T-helper 1 cell treated with Interleukin-12 subunit alpha and Interleukin-12 subunit beta and Interleukin-4 antibody, amounts not matched to agents 30 μg/mL and 1 μg/mL, for 36 hours (primary cell): ENCODE results near the gene CUX1.
"Not testable (repeated sequence)": the region's sequence is repeated elsewhere in the genome, so short reads cannot be mapped to it uniquely, and the experiment has no call there.

ENCODE experiments used
- H3K27ac Mint-ChIP-seq: one replicate; pipeline ENCODE4 v1.8.0; 2021; ENCODE audit warnings: mild to moderate bottlenecking, mixed read lengths
- H3K27me3 Mint-ChIP-seq: one replicate; pipeline ENCODE4 v1.8.0; 2021; ENCODE audit warnings: low read depth, mixed read lengths
- H3K36me3 Mint-ChIP-seq: one replicate; pipeline ENCODE4 v1.8.0; 2021; ENCODE audit warnings: low read depth, mixed read lengths
- H3K4me1 Mint-ChIP-seq: one replicate; pipeline ENCODE4 v1.8.0; 2021; ENCODE audit warnings: low read depth, mixed read lengths
- H3K4me3 Mint-ChIP-seq: one replicate; pipeline ENCODE4 v1.8.0; 2021; ENCODE audit warnings: mild to moderate bottlenecking, moderate library complexity, mixed read lengths
- H3K9me3 Mint-ChIP-seq: one replicate; pipeline ENCODE4 v1.8.0; 2021; ENCODE audit warnings: mixed read lengths

The CUX1 gene

GRCh38 chr7:101875283-101875846 lies 57.9 kb downstream of the CUX1 start:
- no peaks in the 10 kb centered on the region for H3K4me1 Mint-ChIP-seq
- H3K4me3 Mint-ChIP-seq: no peak overlapping the region
- no peaks in the 10 kb centered on the region for H3K27me3 Mint-ChIP-seq
- H3K36me3 Mint-ChIP-seq: no peaks in the 10 kb centered on the region
- no peak overlapping the region for H3K27ac Mint-ChIP-seq
- no peaks in the 10 kb centered on the region for H3K9me3 Mint-ChIP-seq

DNA sequence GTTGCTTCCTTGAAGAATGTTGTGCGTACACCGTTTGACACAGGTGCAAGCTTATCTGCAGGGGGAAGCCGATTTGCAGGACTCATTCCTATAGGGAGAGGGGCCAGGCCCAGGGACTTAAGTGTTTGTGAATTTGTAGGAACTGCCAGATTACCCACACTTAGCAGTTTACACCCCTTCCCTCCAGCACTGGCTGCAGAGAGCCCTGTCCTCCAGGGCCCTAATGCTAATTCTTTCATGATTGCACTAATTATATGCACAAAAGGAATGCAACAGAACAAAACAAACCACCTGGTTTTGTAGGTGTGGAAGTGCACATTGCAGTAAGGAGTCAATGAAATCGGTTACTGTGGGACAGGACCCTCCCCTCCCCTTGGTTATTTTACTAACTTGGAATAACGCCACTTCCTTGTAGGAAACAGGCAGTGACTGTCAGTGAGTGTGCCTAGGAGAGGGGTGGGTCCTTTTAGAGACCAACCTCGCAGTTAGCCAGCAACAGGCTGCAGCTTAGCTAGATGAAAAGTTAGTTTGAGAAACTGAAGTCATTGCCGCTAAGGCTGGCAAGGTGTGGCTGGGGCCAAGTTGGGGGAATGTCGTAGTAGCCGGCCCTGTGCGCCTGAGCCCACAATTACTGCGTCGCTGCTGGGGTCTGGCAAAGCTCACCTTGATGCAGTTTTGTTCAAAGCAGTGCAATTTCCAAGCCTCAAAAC lies 60.6 kb downstream of the CUX1 start:
- Mint-ChIP-seq H3K27ac (no peak overlapping the region), H3K9me3 (no peaks in the 10 kb centered on the region)

DNA sequence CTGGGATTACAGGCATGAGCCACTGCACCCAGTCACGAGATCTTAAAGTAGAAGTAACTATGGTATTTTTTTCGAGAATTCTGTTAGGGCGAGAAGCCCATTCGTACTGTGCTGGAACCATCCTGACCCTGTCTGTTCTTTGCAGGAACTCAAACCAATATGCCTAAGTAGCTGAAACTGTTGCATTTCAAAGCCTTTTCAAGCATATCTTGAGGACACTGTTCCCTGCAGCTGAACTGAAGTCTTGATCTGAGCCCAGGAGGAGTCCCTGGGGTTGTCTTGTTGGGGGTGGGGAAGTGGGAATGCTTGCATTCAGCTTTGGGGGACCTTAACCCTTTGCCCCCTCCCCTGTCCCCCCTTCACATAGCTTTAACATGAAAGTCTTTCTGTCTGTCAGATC lies 61.5 kb downstream of the CUX1 start:
- Mint-ChIP-seq H3K4me1 (no peaks in the 10 kb centered on the region), H3K27ac (no peak overlapping the region), H3K36me3 (no peaks in the 10 kb centered on the region), H3K27me3 (no peaks in the 10 kb centered on the region), H3K4me3 (no peak overlapping the region), H3K9me3 (no peaks in the 10 kb centered on the region)

More for the DNA sequence above, 60.6 kb downstream of the CUX1 start:
- H3K36me3 Mint-ChIP-seq: no peaks in the 10 kb centered on the region
- H3K4me3 Mint-ChIP-seq: no peak overlapping the region
- H3K4me1 Mint-ChIP-seq: no peaks in the 10 kb centered on the region
- H3K27me3 Mint-ChIP-seq: no peaks in the 10 kb centered on the region

DNA sequence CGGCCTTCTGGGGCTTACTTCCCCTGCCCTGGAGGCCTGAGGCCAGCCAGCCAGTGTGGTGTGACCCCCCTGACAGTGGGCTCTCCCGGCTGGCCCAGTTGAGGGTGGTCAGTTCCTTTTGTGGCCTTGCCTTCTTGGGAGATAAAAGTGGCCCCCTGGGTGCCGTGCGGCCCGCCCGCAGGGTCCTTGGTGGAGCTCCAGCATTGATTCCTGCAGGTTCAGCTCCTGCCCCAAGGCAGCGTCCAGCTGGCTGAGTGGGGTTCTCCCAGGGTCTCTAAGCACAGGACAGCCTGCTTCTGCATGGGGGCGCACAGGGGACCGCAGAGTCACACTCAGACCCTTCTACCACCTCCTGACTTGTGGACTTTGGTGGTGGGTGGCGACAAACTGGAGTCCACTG lies 62.1 kb downstream of the CUX1 start:
- no peaks in the 10 kb centered on the region for H3K9me3 Mint-ChIP-seq
- H3K27me3 Mint-ChIP-seq: no peaks in the 10 kb centered on the region
- no peak overlapping the region for H3K27ac Mint-ChIP-seq
- H3K4me3 Mint-ChIP-seq: no peak overlapping the region
- peaks cover 5% of the 10 kb centered on the region for H3K4me1 Mint-ChIP-seq
- H3K36me3 Mint-ChIP-seq: no peaks in the 10 kb centered on the region

DNA sequence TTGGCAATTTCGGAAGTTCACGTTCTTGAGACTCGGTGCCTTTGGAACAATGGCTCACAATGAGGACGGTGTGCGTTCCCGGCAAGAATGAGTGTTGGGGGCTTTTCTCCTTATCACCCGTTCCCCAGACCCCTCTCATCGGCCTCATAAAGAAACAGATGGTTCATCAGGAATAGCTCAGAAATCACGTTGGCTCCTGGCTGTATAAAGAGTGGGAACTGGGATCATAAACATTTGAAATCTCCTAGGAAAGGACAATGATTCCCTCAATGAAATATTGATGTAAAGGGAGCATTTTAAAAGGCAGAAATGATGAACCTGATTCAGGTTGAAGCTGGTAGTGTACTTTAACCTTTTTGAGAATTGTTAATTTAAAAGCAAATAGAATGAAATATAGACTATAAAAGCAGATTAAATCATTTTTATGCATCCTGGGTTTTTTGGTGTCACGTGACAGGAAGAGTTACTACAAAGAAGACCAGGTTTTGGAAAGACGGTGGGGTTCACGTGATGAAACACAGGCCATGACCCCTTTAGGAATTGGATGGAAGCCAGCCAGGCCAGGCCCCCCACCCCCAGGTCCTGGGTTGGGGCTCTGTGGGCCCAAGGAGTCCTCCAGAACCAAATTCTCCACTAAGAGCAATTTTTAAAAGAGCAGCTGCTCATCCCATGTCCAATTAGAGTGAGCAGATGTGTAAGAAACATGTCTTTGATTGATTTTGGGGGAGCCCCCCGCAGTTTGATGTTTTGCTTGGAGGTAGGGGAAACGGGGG lies 63.0 kb downstream of the CUX1 start:
- H3K4me3 Mint-ChIP-seq: no peak overlapping the region
- no peaks in the 10 kb centered on the region for H3K27me3 Mint-ChIP-seq
- no peak overlapping the region for H3K27ac Mint-ChIP-seq
- no peaks in the 10 kb centered on the region for H3K9me3 Mint-ChIP-seq
- H3K36me3 Mint-ChIP-seq: no peaks in the 10 kb centered on the region
- H3K4me1 Mint-ChIP-seq: peaks cover 10% of the 10 kb centered on the region

DNA sequence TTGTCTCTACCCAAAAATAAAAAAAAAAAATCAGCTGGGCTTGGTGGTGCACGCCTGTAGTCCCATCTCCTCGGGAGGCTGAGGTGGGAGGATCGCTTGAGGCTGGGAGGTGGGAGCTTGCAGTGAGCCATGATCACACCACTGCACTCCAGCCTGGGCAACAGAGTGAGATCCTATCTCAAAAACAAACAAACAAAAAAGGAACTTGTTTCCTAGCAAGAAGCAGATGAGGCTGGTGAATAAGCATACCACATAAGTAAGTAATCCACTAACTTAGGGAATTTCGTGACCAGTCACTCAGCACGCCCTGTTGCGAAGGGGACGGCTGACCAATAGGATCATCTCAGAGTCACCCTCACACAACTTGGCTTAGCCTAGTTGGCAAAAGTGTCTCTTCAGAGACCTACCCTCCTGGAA lies 64.6 kb downstream of the CUX1 start:
- H3K9me3 Mint-ChIP-seq: no peaks in the 10 kb centered on the region
- H3K4me1 Mint-ChIP-seq: peaks cover 10% of the 10 kb centered on the region
- H3K36me3 Mint-ChIP-seq: no peaks in the 10 kb centered on the region
- no peaks in the 10 kb centered on the region for H3K27me3 Mint-ChIP-seq
- no peak overlapping the region for H3K27ac Mint-ChIP-seq
- H3K4me3 Mint-ChIP-seq: no peak overlapping the region

DNA sequence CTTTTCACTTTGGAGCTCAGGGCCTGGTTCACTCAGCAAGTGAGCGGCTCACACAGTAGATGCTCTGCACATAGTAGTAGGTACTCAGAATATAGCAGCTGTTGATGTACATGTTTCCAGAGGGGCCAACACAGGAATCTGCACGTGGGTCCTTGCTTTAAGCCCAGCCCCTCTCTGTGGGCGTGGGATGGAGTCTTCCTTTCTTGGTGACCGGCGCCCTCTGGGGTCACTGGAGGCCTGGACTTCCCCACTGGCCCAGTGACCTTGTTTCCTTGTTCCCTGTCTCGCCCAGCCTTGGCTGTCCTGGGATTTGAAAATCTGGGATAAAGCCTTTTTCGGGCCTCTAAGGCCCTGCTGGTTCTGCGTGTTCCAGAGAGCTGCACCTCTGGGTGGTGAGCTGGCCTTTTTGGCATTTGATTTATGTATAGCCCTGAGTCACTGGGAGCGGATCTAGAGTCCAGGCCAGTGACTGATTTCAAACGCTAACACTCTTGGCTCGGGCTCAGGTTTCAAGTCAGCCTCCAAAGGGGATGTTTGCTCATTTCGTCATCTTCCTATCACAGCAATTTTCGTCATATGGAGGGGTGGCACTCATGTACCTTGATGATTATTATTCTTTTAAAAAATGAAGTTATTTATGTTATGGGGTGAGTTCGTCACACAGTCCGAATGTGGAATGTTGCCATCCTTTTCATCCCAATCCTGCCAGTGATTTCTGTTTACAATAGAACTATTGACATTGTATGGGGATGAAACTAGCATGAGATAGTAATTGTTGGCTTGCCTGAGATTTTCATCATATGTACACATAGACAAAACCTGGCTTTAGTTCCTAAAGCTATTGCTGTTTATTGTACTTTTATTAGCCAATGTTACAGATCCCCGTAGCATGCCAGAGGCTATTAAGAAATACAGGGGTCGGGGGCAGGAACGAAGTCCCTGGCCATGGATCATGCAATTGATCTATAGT lies 65.5 kb downstream of the CUX1 start:
- Mint-ChIP-seq H3K27me3 (no peaks in the 10 kb centered on the region), H3K9me3 (no peaks in the 10 kb centered on the region), H3K36me3 (no peaks in the 10 kb centered on the region), H3K4me1 (peaks cover 10% of the 10 kb centered on the region), H3K4me3 (no peak overlapping the region), H3K27ac (no peak overlapping the region)

GRCh38 chr7:101884671-101885596 lies 67.5 kb downstream of the CUX1 start:
- Mint-ChIP-seq H3K36me3 (no peaks in the 10 kb centered on the region), H3K27me3 (no peaks in the 10 kb centered on the region), H3K4me1 (peaks cover 10% of the 10 kb centered on the region), H3K9me3 (no peaks in the 10 kb centered on the region), H3K27ac (no peak overlapping the region), H3K4me3 (no peak overlapping the region)

GRCh38 chr7:101885597-101885955 lies 68.2 kb downstream of the CUX1 start:
- no peak overlapping the region for H3K4me3 Mint-ChIP-seq
- peaks cover 10% of the 10 kb centered on the region for H3K4me1 Mint-ChIP-seq
- no peak overlapping the region for H3K27ac Mint-ChIP-seq

GRCh38 chr7:101887352-101887751 lies 69.9 kb downstream of the CUX1 start:
- H3K9me3 Mint-ChIP-seq: not testable (repeated sequence)

More at GRCh38 chr7:101885597-101885955, 68.2 kb downstream of the CUX1 start:
- Mint-ChIP-seq H3K27me3 (no peaks in the 10 kb centered on the region), H3K36me3 (no peaks in the 10 kb centered on the region), H3K9me3 (no peaks in the 10 kb centered on the region)

GRCh38 chr7:101888564-101888963 lies 71.1 kb downstream of the CUX1 start:
- not testable (repeated sequence) for H3K9me3 Mint-ChIP-seq, H3K4me3 Mint-ChIP-seq, H3K27ac Mint-ChIP-seq, H3K36me3 Mint-ChIP-seq, H3K27me3 Mint-ChIP-seq
- peaks cover 10% of the 10 kb centered on the region for H3K4me1 Mint-ChIP-seq

More at GRCh38 chr7:101887352-101887751, 69.9 kb downstream of the CUX1 start:
- not testable (repeated sequence) for H3K4me3 Mint-ChIP-seq, H3K36me3 Mint-ChIP-seq, H3K27ac Mint-ChIP-seq, H3K27me3 Mint-ChIP-seq
- H3K4me1 Mint-ChIP-seq: peaks cover 10% of the 10 kb centered on the region

DNA sequence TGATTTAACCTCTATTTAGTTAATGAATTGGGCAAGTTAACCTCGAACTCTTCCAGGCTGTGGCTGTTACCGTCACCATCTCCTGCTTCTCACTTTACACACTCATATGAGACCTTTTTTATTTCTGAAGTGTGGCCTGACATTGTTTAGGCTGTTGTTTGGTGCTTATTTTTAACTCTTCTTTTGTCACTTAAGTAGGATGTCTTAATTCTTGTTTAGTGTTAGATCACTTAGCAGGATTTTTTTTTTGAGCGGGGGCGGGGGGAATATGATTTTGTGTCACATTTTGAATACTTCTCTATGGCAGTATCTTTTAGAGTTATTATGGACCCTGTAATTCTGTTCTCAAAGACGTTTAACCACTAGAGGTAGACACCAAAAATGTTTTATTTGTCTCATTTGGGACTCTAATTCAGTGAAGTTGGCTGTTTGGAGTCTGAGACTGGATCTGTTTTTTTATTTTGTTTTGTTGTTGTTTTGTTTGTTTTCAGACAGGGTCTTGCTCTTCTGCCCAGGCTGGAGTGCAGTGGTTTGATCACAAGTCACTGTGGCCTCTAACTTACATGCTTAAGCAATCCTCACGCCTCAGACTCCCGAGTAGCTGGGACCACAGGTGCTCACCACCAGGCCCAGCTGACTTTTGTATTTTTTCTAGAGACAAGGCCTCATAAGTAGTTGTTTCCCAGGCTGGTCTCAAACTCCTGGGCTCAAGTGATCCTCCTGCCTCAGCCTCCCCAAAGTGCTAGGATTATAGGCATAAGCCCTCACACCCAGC lies 73.5 kb downstream of the CUX1 start:
- Mint-ChIP-seq H3K4me3 (no peak overlapping the region), H3K4me1 (no peaks in the 10 kb centered on the region), H3K27ac (no peak overlapping the region), H3K9me3 (no peaks in the 10 kb centered on the region), H3K27me3 (no peaks in the 10 kb centered on the region), H3K36me3 (no peaks in the 10 kb centered on the region)
